GM19035 (cell line): ENCODE measurements around the gene RBFA.
"Not testable (repeated sequence)": the region's sequence is repeated elsewhere in the genome, so short reads cannot be mapped to it uniquely, and the experiment has no call there.

Experiments
- ATAC-seq: cut with Tn5 transposase; IDR thresholded peaks from one replicate; pipeline ENCODE4 v1.9.1; 2021; ENCODE audit not compliant: unreplicated experiment

The RBFA gene

DNA sequence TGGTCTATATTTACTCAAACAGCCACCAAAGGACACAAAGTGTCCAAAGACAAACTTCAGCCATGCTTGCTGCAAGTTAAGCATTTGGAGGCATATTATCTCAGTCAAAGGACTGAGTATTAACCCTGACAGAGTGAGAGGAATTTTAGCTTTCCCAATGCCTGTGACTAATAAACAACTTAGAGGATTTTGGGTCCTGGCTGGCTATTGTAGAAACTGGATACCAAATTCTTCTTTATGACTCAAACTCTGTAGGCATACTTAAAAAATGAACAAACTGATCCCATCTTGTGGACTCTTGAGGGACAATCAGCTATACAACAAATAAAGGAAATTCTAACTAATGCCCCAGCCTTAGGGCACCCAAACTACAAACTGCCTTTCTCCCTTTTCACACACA lies 6.5 kb upstream of the RBFA start:
- not testable (repeated sequence) for ATAC-seq

DNA sequence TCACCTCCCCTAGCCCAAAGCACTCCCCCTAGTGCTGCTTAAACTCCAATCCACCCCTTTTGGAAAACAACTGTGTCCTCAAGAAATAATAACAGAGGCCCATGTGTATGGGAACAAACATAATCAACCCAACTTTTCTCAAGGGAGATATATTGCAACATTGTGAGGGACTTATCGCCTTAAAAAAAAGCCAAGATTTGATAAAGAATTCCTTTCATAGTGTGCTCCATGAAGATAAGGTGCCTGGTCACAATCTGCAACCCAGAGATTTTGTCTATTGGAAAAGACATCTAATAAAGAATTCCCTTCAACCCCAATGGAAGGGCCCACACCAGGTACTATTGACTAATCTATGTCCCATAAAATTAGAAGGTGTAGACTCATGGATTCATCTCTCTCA lies 4.5 kb upstream of the RBFA start:
- ATAC-seq: no peak

DNA sequence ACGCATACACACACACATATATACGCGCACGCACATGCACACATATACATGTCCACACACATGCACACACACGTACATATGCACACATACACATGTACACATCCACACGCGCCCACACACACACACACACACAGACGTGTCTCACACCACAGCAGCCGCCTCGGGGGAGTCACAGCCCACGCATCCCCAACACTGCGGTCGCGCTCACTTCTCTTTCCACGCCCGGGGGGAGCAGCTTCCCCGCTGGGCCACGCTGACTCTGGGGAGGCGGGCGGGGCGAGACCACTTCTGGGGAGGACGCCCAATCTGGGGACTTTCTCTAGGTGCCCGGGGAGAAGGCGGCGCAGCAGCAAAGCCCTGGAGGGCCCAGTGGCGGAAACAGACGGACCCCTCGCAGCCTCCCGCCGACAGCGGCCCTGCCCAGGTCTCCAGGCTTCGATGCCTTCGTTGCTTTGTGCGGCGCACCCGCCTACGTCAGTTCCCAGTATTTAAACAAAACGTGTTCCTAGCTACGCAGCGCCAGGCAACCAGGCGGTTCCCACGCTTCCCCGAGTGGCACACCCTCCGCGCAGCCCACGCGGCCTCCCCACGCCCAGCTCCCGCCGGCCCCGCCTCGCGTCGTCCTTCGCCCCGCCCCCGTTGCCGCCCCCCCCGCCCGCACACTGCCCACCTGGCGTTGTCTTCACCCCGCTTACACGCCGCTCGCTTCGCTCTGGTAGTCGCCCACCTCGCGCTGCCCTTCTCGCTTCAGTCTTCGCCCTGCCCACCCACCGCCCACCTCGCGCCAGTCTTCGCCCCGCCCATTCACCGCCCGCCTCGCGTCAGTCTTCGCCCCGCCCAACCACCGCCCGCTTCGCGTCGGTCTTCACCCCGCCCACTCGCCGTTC lies 810 bp upstream of the RBFA start:
- ATAC-seq: no peak

DNA sequence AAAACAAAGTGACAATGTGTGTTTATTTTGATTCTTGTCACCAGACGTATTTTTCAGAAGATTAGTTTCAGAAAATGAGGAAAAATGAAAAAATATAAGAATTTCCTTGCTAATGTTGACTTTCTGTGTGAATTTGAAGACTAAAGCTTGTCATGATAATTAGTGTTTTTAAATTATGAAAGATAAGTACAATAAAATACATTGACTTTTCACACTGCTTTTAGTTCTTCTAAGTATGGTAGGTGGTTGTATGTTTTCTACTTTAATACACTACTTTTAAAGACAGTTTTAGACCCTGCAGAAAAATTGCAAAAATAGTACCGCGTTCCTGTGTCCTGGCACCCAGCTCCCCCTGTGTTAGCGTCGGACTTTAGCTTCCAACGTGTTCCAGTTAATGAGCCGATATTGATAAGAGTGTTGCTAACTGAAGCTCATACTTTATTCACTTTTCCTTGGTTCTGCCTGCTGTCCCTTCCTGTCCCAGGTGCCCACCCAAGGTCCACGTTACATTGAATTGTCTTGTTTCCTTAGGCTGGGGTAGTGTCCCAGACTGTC lies 695 bp downstream of the RBFA start:
- ATAC-seq: no peak

DNA sequence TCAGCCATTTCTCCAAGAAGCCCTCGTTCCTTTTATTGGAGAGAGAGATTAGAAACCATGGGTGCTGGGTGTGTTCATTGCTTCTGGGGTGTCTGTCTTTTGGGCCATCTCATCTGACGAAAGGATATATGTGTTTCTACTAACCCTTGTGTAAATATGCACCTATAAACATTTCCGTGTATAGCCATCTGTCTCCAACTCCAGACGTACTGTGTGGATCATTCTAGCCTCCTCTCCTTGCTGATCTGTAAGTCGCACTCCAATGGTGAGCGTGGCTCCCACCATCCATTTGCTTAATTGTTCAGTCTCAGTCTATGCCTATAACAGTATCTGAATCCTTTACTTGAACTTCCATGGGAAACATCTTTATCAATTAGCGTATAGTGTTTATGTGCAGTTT lies 1.8 kb downstream of the RBFA start:
- no peak for ATAC-seq

DNA sequence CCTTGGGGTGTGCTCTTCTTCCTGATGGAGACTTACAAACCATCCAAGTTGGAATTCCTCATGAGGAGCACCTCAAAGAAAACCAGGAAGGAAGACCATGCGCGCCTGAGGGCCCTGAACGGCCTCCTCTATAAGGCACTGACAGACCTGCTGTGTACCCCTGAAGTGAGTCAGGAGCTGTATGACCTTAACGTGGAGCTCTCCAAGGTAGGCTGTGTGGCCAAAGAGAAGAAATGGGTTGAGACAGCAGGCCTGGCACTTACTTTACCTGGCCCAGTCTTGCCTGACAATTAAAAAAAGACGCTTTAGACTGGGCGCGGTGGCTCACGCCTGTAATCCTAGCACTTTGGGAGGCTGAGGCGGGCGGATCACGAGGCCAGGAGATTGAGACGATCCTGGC lies 3.1 kb downstream of the RBFA start:
- ATAC-seq: no peak

DNA sequence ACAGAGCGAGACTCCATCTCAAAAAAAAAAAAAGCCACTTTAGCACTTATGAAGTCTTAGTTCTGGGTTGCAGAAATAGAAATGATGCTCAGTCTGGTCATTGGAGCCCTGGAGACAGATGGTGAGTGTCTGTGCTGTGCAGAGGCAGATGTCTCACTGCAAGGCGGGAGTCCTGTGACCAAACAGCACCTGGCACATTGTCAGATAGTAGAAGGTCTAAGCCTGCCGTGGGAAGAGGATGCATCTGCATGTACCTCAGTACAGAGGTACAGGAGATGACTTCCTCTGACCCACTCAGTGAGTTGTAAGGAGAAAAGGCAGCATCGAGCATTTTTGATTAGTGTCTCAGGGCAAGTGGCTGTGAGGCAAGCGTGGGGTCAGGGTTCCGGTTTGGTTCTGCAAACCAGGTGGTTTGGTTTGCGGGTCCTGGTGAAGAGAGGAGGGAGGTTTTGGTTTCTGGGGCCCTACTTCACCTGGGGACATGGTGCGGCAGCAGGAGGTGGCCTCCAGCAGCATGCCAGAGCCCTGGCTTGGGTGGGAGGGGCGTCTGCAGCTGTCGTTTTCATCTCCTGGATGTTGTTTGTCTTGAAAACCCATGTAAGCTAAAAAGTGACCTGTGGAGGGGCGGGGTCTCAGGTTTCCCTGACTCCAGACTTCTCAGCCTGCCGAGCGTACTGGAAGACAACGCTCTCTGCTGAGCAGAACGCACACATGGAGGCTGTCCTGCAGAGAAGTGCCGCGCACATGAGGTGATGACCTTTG lies 3.8 kb downstream of the RBFA start:
- no peak for ATAC-seq

DNA sequence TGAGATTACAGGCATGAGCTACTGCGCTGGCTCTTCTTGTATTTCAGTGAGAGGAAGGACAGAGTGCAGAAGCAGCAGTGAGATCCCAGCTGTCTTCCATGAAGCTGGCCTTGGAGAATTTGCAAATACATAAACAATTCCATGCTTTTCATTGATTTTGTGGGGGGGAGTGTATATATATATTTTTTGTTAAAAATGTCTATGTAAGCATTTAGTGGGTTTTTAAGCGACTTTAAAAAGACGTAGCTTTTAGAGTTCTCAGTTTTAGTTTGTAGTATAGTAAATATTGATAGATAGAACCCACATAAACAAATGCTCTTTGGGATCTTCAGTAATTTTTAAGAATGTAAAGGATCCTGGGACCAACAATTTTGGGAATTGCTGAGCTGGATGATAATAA lies 6.3 kb downstream of the RBFA start:
- no peak for ATAC-seq

DNA sequence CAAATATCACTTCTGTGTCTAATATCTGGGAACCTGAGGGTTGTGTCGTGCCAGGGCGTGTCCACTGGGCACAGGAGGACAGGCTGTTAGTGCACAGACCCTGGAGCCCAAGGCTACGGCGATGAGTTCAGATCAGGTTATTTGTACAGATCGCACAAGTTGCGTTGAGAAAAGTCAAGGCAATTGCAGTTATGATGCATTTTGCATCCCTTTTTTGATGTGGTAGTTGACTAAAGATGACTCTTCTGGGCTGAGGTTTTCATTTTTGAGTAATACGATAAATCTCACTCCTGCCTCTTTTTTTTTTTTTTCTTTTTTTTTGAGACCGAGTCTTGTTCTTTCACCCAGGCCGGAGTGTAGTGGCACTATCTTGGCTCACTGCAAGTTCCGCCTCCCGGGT lies 7.2 kb downstream of the RBFA start:
- no peak for ATAC-seq

DNA sequence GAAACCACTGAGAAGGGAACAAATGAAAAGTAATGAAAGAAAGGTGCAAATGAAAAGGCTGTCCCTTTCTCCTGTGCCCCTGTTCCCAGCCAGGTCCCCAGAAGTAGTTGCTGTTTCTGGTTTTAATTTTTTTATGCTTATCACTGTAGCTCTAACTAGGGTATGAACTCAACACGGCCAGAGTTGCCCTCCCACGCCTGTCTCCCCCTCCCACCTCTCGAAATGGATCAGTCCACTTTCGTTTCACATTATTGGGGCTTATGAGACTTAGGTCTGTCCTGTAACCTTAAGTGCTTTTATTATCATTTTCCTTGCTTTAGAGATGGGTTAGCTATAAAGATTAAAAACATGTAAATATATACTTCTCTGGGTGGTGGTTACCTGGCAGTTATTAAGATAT lies 8.6 kb downstream of the RBFA start:
- no peak for ATAC-seq

DNA sequence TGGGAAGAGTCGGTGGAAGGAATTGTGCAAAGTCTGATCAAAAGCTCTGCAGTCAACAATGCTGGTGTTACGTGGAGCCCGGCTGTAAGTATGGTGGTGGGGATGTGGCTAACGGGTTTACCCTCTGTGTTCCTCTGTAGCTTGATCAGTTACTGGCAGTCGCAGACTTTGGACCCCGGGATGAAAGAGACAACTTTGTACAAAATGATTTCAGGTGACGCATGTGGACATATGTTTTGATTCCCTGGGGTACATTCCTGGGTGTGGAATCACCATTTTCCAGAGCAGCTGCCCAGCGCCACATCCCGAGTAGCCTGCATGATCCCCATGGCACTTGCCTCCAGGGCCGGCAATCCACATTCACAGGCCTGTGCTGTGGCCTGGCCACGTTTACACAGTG lies 9.8 kb downstream of the RBFA start:
- no peak for ATAC-seq

DNA sequence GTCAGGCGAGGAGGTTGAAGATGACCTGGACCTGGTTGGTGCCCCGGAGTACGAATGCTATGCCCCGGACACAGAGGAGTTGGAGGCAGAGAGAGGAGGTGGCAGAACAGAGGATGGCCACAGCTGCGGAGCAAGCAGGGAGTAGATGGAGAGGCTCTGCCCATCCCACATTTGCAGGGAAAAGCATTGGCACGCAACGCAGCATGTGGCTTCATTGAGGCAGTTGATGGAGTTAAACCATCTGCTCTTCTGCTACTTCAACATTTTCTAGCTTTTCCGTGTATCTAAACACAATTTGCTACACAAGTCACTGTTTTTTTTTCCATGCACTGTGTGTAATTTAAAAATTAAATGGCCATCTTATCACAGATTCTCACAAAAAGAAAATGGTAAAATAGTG lies 11.8 kb downstream of the RBFA start:
- ATAC-seq: no peak

DNA sequence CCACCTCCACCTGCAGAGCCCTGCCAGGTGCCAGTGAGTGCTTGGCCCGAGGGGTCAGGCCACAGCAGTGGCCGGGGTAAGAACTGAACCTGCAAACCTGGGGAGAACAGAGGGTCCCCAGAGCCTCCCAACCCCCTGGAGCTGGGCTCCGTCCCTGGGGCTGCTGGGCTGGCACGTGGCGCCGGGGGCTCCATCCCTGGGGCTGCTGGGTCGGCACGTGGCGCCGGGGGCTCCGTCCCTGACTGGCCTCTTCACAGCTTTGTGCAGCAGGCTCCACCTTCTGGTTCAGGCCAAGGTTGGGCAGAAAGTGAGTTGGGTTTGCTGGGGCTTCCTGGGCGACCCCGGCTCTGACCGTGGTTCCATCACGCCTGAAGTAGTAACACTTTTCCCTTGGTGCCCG lies 12.2 kb downstream of the RBFA start:
- no peak for ATAC-seq

DNA sequence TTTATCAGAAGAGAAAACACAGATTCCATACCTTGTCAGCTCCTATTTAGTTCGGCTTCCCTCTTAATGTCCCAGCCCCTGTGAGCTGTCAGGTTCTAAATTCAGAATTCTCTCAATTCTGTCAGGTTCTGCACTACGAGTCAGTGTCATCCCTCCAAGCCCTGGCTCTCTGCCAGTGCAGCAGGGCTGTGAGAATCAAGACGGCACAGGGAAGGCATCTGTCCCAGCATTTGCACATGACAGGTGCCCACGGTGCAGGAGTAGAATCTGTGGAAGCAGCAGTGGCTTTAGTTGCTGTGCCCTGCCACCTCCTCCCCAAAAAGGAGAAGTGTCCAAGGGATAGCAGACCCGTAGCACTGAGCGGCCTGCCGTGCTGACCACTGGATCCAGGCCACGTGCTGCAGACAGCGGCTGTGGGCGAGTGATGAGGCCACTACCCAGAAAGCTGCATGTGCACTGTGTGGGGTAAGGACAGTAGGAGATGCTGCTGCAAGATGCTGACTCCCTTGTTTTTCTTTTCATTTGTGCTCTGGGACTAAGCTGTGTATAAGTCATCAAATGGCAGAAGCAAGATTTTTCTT lies 12.8 kb downstream of the RBFA start:
- ATAC-seq: no peak

DNA sequence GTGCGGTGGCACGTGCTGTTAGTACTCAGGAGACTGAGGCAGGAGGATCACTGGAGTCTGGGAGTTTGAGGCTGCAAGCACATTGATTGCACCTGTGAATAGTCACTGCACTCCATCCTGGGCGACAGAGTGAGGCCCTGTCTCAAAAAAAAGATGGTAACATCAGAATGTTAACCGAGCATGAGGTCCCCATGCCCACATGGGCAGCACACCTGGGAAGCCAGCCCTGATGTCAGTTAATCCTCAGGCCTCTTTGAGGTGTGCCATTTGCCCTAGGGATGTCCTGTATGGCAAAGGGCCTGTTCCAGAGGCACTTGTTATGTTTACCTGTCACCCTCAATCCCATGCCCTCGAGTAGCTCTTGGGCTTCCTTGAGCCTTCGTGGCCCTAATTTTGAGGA lies 16.6 kb downstream of the RBFA start:
- ATAC-seq: no peak

DNA sequence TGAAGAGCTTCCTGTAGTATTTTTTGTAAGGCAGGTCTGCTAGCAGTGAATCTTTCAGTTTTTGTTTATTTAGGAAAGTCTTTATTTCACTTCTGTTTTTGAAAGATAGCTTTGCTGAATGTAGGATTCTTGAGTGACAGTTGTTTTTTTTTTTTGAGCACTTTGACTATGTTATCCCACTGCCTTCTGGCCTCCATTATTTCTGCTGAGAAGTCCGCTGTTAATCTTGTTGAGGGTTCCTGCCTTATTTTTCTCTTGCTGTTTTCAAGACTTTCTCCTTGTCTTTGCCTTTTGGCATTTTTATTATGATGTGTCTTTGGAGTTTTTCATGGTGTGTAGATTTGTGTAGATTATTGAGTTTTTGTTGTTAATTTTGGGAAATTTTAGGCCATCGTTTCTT lies 21.9 kb downstream of the RBFA start:
- no peak for ATAC-seq

DNA sequence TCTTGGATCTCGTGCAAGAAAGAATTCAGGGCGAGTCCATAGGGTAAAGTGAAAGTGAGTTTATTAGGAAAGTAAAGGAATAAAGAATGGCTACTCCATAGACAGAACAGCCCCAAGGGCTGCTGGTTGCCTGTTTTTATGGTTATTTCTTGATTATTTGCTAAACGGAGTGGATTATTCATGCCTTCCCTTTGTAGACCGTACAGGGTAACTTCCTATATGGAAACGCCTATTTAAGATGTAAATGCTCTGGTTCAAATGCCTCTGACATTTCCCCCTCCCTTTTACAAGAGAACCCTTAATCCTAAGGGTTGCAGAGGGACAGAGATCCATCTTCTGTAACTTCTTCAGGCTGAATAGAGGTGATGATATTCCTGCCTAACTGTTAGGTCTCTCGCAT lies 25.7 kb downstream of the RBFA start:
- ATAC-seq: no peak

DNA sequence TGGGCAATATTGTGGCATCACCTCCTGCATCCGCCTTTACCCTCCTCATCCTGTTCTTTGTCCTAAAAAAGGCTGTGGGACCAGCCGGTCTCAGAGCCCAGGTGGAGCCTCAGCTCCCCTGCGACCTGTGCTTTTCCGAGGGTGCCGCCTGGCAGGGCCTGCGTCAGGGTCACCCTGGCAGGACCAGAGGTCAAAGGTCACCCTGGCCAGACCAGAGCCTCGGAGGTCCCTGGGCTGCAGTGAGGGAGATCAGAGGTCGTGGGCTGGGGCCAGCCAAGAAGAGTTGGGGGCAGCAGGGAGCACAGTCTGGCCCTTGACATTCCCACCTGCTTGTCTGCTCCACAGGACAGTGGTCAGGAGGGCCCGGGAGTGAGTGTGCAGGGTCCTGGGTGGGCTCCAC lies 31.5 kb downstream of the RBFA start:
- no peak for ATAC-seq

DNA sequence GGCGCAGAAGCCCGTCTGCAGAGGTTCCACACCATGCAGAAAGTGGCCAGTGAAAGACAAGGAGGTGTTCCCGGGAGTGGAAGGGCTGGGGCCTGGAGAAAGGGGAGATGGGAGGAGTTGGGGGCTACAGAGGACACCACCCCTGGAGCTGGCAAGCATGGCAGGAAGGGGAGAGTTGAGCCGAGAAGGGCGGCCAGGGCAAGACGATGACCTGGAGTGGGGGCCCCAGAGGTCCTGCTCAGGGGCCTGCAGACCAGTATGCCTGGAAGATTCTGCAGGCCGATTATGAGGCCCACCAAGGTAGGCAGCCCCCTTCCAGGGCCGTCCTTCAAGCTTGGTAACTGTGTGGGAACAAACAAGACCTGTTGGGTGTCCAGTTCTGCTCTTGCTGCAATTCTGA lies 33.1 kb downstream of the RBFA start:
- no peak for ATAC-seq

DNA sequence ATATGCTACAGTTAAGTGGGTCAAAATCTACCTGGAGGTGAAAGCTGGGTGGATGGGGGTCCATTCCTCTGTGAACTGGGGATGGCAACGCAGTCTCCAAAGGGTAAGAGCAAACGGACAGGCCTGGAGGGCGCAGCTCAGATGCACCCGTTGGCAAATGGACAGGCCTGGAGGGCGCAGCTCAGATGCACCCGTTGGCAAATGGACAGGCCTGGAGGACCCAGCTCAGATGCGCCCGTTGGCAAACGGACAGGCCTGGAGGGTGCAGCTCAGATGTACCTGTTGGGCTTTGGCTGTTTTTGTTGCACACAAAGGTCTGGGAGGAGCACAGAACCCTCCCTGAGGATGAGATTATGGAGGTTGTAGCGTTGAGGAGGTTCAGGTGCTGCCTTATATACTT lies 33.7 kb downstream of the RBFA start:
- no peak for ATAC-seq

DNA sequence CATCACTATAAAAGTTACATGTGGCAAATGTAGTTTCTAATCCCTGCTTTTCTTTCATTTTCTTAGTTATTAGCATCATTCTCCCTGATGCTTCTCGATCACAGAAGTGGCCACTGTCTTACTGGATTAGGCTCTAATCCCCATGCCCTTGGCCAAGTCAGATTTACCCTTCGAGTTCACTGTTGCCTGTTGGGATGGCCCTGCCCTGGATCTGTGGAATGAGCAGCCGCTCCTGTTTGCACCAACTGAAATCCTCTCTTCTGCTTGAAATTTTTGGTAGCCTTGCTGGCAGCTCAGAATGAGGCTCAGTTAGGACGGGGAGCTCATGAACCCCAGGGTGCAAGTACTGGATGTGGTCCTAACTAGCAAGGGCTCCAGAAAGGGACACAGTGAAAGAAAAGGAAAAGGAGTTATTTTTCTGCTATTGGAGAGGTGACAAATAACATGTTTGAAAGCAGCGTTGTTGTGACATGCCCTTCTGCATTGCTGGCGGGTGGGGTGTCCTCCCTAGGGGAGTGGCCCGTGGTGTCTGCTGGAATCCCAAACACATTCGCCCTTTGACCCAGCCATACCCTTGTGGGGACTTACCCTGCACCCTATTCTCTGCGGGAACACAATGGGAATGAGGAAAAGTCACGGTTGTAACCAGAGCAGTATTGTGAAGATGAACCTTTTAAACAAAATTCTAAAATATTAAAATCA lies 34.5 kb downstream of the RBFA start:
- ATAC-seq: no peak
